SU-DHL-6 (cell line): ENCODE data around the gene ZMYND8.

Experiments used
- H2AFZ ChIP-seq: fragments of 200-600 bp; sonication (generic); 2 replicates; pipeline ENCODE4 v1.6.1; 2014; ENCODE audit warnings: low read depth, mild to moderate bottlenecking, moderate library complexity, mixed read lengths, antibody characterized with exemption, low read length; ENCODE audit not compliant: severe bottlenecking
- H3F3A ChIP-seq: fragments of 200-600 bp; shearing (Covaris generic); 2 replicates; pipeline ENCODE4 v1.6.0; 2016; ENCODE audit warnings: antibody characterized with exemption, mild to moderate bottlenecking; ENCODE audit not compliant: insufficient read depth
- H3K27ac ChIP-seq: fragments of 200-600 bp; sonication (generic); 2 replicates; pipeline ENCODE4 v1.5.1; 2016; ENCODE audit warnings: low read depth, mild to moderate bottlenecking, low read length, moderate library complexity, mixed read lengths
- H3K27me3 ChIP-seq: fragments of 200-600 bp; sonication (generic), shearing (Covaris generic); 2 replicates; pipeline ENCODE4 v1.6.0; 2014; ENCODE audit warnings: mild to moderate bottlenecking, low read length
- H3K36me3 ChIP-seq: fragments of 200-600 bp; sonication (generic); 2 replicates; pipeline ENCODE4 v1.6.1; 2014; ENCODE audit warnings: mild to moderate bottlenecking, low read length, mixed read lengths
- H3K4me2 ChIP-seq: fragments of 300-600, 200-600 bp; shearing (Covaris generic), sonication (generic); 2 replicates; pipeline ENCODE4 v1.6.0; 2014; ENCODE audit warnings: low read length, low read depth, mild to moderate bottlenecking; ENCODE audit not compliant: poor library complexity, severe bottlenecking
- H3K4me3 ChIP-seq: fragments of 200-600 bp; sonication (generic); 2 replicates; pipeline ENCODE4 v1.5.1; 2014; ENCODE audit warnings: antibody characterized with exemption, low read length, mild to moderate bottlenecking, mixed read lengths; ENCODE audit not compliant: insufficient read depth, poor library complexity, severe bottlenecking
- H3K79me2 ChIP-seq: fragments of 200-600 bp; sonication (generic); 2 replicates; pipeline ENCODE4 v1.6.1; 2014; ENCODE audit warnings: mild to moderate bottlenecking, low read length, moderate library complexity; ENCODE audit not compliant: insufficient read depth
- H3K9ac ChIP-seq: fragments of 200-600 bp; sonication (generic); 2 replicates; pipeline ENCODE4 v1.7.0; 2014; ENCODE audit warnings: mild to moderate bottlenecking, low read length
- H3K9me2 ChIP-seq: fragments of 200-600 bp; sonication (generic); replicated peaks from 2 replicates; pipeline ENCODE4 v1.6.1; 2014; ENCODE audit warnings: low read length; ENCODE audit not compliant: insufficient read depth
- H3K9me3 ChIP-seq: fragments of 200-600 bp; sonication (generic); 2 replicates; pipeline ENCODE4 v1.6.1; 2014; ENCODE audit warnings: low read length, mixed read lengths; ENCODE audit not compliant: insufficient read depth
- H4K20me1 ChIP-seq: fragments of 200-600 bp; sonication (generic); 2 replicates; pipeline ENCODE4 v1.6.1; 2014; ENCODE audit warnings: low read depth, mild to moderate bottlenecking, antibody characterized with exemption, low read length, moderate library complexity, mixed read lengths
- CTCF ChIP-seq: fragments of 200-600 bp; sonication (generic); IDR thresholded peaks from one replicate; pipeline ENCODE4 v1.5.1; 2017; ENCODE audit warnings: antibody characterized with exemption, mild to moderate bottlenecking, low read length, moderate library complexity; ENCODE audit not compliant: insufficient read depth, poor library complexity, severe bottlenecking
- EZH2phosphoT487 ChIP-seq: fragments of 200-600 bp; sonication (generic), shearing (Covaris generic); conservative IDR thresholded peaks from 2 replicates; pipeline ENCODE4 v1.6.1; 2018; ENCODE audit warnings: mild to moderate bottlenecking, antibody characterized with exemption, low read length, moderate library complexity, mixed read lengths

Gene ZMYND8

GRCh38 chr20:47282864-47283263 is 73.6 kb downstream of the ZMYND8 start:
- no peaks in the 10 kb centered on the region for H3K27me3 ChIP-seq
- no peak overlapping the region for H3K4me2 ChIP-seq
- peaks cover 33% of the 10 kb centered on the region for H3K36me3 ChIP-seq
- no peaks in the 10 kb centered on the region for H3F3A ChIP-seq
- no peak overlapping the region for H3K27ac ChIP-seq
- H4K20me1 ChIP-seq, result no peaks in the 10 kb centered on the region
- TF ChIP-seq EZH2phosphoT487, result no peak
- no peak for TF ChIP-seq CTCF
- H3K4me3 ChIP-seq, result no peak overlapping the region
- H3K9ac ChIP-seq, result no peak overlapping the region
- no peak overlapping the region for H2AFZ ChIP-seq
- H3K9me3 ChIP-seq, result no peaks in the 10 kb centered on the region
- H3K79me2 ChIP-seq, result no peaks in the 10 kb centered on the region
- H3K9me2 ChIP-seq, result no peaks in the 10 kb centered on the region

- Histone ChIP-seq H3F3A (peaks cover 4% of the 10 kb centered on the region; the same call in 1 of the 2 replicates), H4K20me1 (no peaks in the 10 kb centered on the region), H3K27me3 (no peaks in the 10 kb centered on the region), H3K9me3 (no peaks in the 10 kb centered on the region), H2AFZ (no peak overlapping the region), H3K27ac (no peak overlapping the region), H3K9ac (no peak overlapping the region), H3K36me3 (peaks cover 22% of the 10 kb centered on the region), H3K4me3 (no peak overlapping the region), H3K79me2 (no peaks in the 10 kb centered on the region), H3K9me2 (no peaks in the 10 kb centered on the region), H3K4me2 (no peak overlapping the region)
- TF ChIP-seq CTCF, result no peak
- no peak for TF ChIP-seq EZH2phosphoT487
These were observed 75.1 kb downstream of the ZMYND8 start for GRCh38 chr20:47281376-47281775.

DNA sequence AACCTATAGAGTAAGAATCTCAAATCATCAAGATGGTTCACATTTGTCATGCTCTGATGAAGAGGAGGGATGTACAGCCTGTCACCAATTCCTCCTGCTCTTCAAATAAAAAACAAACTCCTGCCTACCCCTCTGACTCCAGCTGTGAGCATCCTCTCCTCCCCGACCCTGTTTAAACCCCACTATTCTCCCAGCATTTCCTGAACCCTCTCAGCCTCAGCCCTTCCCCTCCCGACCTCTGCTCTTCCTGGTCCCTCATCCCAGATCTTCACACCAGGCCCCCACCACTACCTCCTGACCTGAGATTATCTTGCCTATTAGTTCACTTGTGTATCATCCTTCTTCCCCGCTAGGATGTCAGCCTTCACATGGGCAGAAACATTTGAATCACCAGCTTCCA is 75.8 kb downstream of the ZMYND8 start:
- no peak overlapping the region for H3K9ac ChIP-seq
- H3K9me3 ChIP-seq, result no peaks in the 10 kb centered on the region
- no peaks in the 10 kb centered on the region for H3K27me3 ChIP-seq
- no peak overlapping the region for H3K4me2 ChIP-seq
- H3F3A ChIP-seq, result peaks cover 4% of the 10 kb centered on the region; the same call in 1 of the 2 replicates
- H3K36me3 ChIP-seq, result peaks cover 21% of the 10 kb centered on the region
- TF ChIP-seq EZH2phosphoT487, result no peak
- TF ChIP-seq CTCF, result no peak
- H2AFZ ChIP-seq, result no peak overlapping the region
- no peaks in the 10 kb centered on the region for H3K79me2 ChIP-seq
- no peak overlapping the region for H3K4me3 ChIP-seq
- H3K27ac ChIP-seq, result no peak overlapping the region
- no peaks in the 10 kb centered on the region for H4K20me1 ChIP-seq
- H3K9me2 ChIP-seq, result no peaks in the 10 kb centered on the region

GRCh38 chr20:47280228-47280627 is 76.3 kb downstream of the ZMYND8 start:
- Histone ChIP-seq H3F3A (peaks cover 4% of the 10 kb centered on the region; the same call in 1 of the 2 replicates), H3K9me3 (no peaks in the 10 kb centered on the region), H3K36me3 (peaks cover 21% of the 10 kb centered on the region), H3K9ac (no peak overlapping the region), H3K27me3 (no peaks in the 10 kb centered on the region), H3K4me2 (no peak overlapping the region), H3K79me2 (no peaks in the 10 kb centered on the region), H4K20me1 (no peaks in the 10 kb centered on the region), H2AFZ (no peak overlapping the region), H3K27ac (no peak overlapping the region), H3K9me2 (no peaks in the 10 kb centered on the region), H3K4me3 (no peak overlapping the region)
- no peak for TF ChIP-seq CTCF
- no peak for TF ChIP-seq EZH2phosphoT487
